HCT116 (cell line): ENCODE measurements around the gene DCTN4.

Source experiments
- ATF3 ChIP-seq: IDR thresholded peaks from 2 replicates; pipeline ENCODE4 v1.6.1; 2012
- CBX3 ChIP-seq: IDR thresholded peaks from 2 replicates; pipeline ENCODE4 v1.6.1; 2012; ENCODE audit warnings: low read depth
- CTCF ChIP-seq, 3 experiments: fragments of 200-600 bp in 1 of 3; sonication (generic) in 1 of 3; IDR thresholded peaks in 2 of 3; conservative IDR thresholded peaks in 1 of 3; 2 replicates each; pipeline ENCODE4 v1.5.1; 2012 to 2017; ENCODE audit warnings: low read depth in 2 of 3, low read length in 2 of 3, antibody characterized with exemption in 1 of 3, borderline replicate concordance in 1 of 3, control low read depth in 1 of 3, mild to moderate bottlenecking in 1 of 3, mixed read lengths in 1 of 3, mixed run types in 1 of 3, moderate library complexity in 1 of 3; ENCODE audit not compliant: insufficient read depth in 1 of 3
- EZH2 ChIP-seq: fragments of 200-600 bp; sonication (generic); IDR thresholded peaks from 2 replicates; pipeline ENCODE4 v1.6.1; 2017; ENCODE audit warnings: antibody characterized with exemption, mixed run types
- POLR2A ChIP-seq: IDR thresholded peaks from 2 replicates; pipeline ENCODE4 v1.7.0; 2011; ENCODE audit warnings: borderline replicate concordance; ENCODE audit not compliant: insufficient read depth, insufficient read length; ENCODE audit errors: extremely low read depth
- SIN3A ChIP-seq: IDR thresholded peaks from 2 replicates; pipeline ENCODE4 v1.6.1; 2012; ENCODE audit warnings: low read depth
- TCF7L2 ChIP-seq: IDR thresholded peaks from 2 replicates; pipeline ENCODE4 v1.7.0; 2011; ENCODE audit warnings: borderline replicate concordance, inconsistent platforms; ENCODE audit not compliant: insufficient read depth, insufficient read length; ENCODE audit errors: extremely low read depth
- TF ChIP-seq, protein P1 (sequence below): IDR thresholded peaks from 2 replicates; pipeline ENCODE4 v1.6.1; 2012; ENCODE audit warnings: low read depth

DNA sequence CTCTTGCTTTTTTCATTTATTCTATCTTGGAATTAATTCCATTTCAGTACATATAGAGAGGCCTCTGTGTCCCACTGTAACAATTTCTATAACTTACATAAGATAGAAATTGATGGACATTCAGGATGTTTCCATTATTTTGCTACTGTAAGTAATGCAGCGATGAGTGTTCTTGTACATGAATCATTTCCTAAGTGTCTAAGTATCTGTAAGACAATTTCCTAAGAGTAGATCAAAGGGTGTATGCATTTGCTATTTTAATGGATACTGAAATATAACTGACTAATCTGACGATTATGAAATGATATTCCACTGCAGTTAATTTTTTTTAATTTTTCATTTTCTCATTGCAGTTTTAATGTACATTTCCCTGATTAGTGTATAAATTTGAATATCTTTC is 35.0 kb downstream of the DCTN4 start:
- TF ChIP-seq CBX3: no peak
- no peak for TF ChIP-seq EZH2
- no peak for TF ChIP-seq POLR2A
- no peak for TF ChIP-seq TCF7L2
- no peak for TF ChIP-seq CTCF (IDR thresholded peaks at IDR 0.05 in 2 of 3, conservative IDR thresholded peaks at IDR 0.05 in 1 of 3; ENCODE audit: borderline replicate concordance in 1 of 3, insufficient read depth in 1 of 3, low read depth in 2 of 3, low read length in 2 of 3)
- TF ChIP-seq, protein P1, sequence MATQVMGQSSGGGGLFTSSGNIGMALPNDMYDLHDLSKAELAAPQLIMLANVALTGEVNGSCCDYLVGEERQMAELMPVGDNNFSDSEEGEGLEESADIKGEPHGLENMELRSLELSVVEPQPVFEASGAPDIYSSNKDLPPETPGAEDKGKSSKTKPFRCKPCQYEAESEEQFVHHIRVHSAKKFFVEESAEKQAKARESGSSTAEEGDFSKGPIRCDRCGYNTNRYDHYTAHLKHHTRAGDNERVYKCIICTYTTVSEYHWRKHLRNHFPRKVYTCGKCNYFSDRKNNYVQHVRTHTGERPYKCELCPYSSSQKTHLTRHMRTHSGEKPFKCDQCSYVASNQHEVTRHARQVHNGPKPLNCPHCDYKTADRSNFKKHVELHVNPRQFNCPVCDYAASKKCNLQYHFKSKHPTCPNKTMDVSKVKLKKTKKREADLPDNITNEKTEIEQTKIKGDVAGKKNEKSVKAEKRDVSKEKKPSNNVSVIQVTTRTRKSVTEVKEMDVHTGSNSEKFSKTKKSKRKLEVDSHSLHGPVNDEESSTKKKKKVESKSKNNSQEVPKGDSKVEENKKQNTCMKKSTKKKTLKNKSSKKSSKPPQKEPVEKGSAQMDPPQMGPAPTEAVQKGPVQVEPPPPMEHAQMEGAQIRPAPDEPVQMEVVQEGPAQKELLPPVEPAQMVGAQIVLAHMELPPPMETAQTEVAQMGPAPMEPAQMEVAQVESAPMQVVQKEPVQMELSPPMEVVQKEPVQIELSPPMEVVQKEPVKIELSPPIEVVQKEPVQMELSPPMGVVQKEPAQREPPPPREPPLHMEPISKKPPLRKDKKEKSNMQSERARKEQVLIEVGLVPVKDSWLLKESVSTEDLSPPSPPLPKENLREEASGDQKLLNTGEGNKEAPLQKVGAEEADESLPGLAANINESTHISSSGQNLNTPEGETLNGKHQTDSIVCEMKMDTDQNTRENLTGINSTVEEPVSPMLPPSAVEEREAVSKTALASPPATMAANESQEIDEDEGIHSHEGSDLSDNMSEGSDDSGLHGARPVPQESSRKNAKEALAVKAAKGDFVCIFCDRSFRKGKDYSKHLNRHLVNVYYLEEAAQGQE: no peak
- no peak for TF ChIP-seq SIN3A
- TF ChIP-seq ATF3: no peak
